DND-41 (cell line): ENCODE measurements around the gene RAB40AL.

ENCODE experiments used
- CTCF ChIP-seq: IDR thresholded peaks from 2 replicates; pipeline ENCODE4 v1.5.1; 2012; ENCODE audit warnings: borderline replicate concordance, low read length, moderate library complexity, mild to moderate bottlenecking; ENCODE audit not compliant: poor library complexity, severe bottlenecking; ENCODE audit errors: extremely low read depth
- EZH2 ChIP-seq: IDR thresholded peaks from 3 replicates; pipeline ENCODE4 v1.6.1; 2012; ENCODE audit warnings: borderline replicate concordance, low read depth, mild to moderate bottlenecking, moderate library complexity, low read length, inconsistent platforms; ENCODE audit not compliant: severe bottlenecking

DNA sequence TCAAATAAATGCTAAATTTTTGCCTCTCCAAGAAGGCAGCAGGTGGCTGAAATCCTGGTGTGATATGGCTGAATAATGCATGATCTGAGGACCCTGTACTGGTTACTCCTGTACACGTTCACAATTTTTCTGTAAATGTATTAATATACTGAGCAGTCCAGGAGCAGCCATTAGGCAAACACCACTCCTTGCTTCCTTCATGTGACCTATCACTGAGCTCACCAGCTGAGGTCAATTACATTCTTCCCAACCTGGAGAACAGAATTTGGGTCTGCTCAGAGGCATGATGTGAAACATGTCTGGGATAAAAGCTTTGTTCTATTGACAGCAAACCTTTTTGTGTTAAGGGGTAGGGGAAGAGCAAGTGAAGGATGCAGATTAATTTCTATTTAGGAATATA is 26.9 kb downstream of the RAB40AL start:
- TF ChIP-seq CTCF (no peak), EZH2 (no peak)
